K562 (cell line): ENCODE data around the gene IL24. TPM values are rescaled to one million over a fixed set of nuclear protein-coding genes. Genes with fewer than 3 reads are reported as not detected.
A peak's percentile ranks its signal among the peaks of the same experiment; 100 is the strongest.

ENCODE experiments used
- ARID2 ChIP-seq: fragments of 450-650 bp; IDR thresholded peaks from 2 replicates; pipeline ENCODE4 v1.6.1; 2017; ENCODE audit warnings: antibody characterized with exemption, mild to moderate bottlenecking
- CTBP1 ChIP-seq: fragments of 450-650 bp; IDR thresholded peaks from 2 replicates; pipeline ENCODE4 v1.6.1; 2016; ENCODE audit warnings: borderline replicate concordance
- DMBX1 ChIP-seq: fragments of 250-450 bp; sonication (Bioruptor Pico); IDR thresholded peaks from 2 replicates; pipeline ENCODE4 v1.8.0; 2022; ENCODE audit warnings: inconsistent platforms, mild to moderate bottlenecking, moderate library complexity, borderline replicate concordance
- EGR1 ChIP-seq: fragments of 450-650 bp; conservative IDR thresholded peaks from 2 replicates; pipeline ENCODE4 v1.6.1; 2017; ENCODE audit warnings: mild to moderate bottlenecking
- JUND ChIP-seq, 2 experiments: IDR thresholded peaks; 2 replicates in 1 of 2; 3 replicates in 1 of 2; pipeline ENCODE4 v1.6.1; 2011; ENCODE audit warnings: borderline replicate concordance in 2 of 2, low read depth in 2 of 2, low read length in 2 of 2, improper control_type of control experiment in 1 of 2, missing biosample characterization in 1 of 2, missing genetic modification characterization in 1 of 2, missing genetic modification reagents in 1 of 2
- MCM7 ChIP-seq, 2 experiments: fragments of 450-650 bp; IDR thresholded peaks; 2 replicates each; pipeline ENCODE4 v1.6.1; 2016 to 2018
- POLR3A ChIP-seq: IDR thresholded peaks from 2 replicates; pipeline ENCODE4 v1.6.1; 2011; ENCODE audit warnings: borderline replicate concordance, mild to moderate bottlenecking, moderate library complexity; ENCODE audit not compliant: insufficient read length, insufficient read depth; ENCODE audit errors: extremely low read depth
- RBM15 ChIP-seq: fragments of 200-400 bp; formaldehyde crosslinking; IDR thresholded peaks from 2 replicates; pipeline ENCODE4 v1.6.1; 2018; ENCODE audit warnings: mild to moderate bottlenecking, low read length, moderate library complexity; ENCODE audit not compliant: insufficient read depth
- ZNF133 ChIP-seq: fragments of 250-450 bp; sonication (Bioruptor Pico); IDR thresholded peaks from 2 replicates; pipeline ENCODE4 v1.4.0; 2020; ENCODE audit warnings: mild to moderate bottlenecking
- polyA plus RNA-seq, 8 experiments: library from polyadenylated mRNA; depleted of rRNA in 4 of 8; stranded (reverse) in 5 of 8; unstranded in 3 of 8; fragments of >200 nt; fragmentation: Nextera tagmentation in 2 of 8; fragmentation: Illumina TruSeq in 1 of 8; extraction: Ambion mirVana in 2 of 8; extraction: Trizol in 1 of 8; gene quantifications; 2 replicates each; pipeline versions ENCODE4 v1.2.1 to v1.2.3, GENCODE V29; 2011 to 2014; ENCODE audit warnings: inconsistent platforms in 1 of 8, missing spikeins in 1 of 8
- total RNA-seq, 7 experiments: library from RNA; depleted of rRNA in 6 of 7; stranded (reverse); fragments of >200 nt in 6 of 7; fragmentation: Illumina TruSeq in 2 of 7; extraction: Trizol in 2 of 7; gene quantifications; 2 replicates each; pipeline versions ENCODE4 v1.2.1 to v1.2.3, GENCODE V29; 2011 to 2021; ENCODE audit warnings: low replicate concordance in 1 of 7
- TF ChIP-seq, protein P1 (sequence below): fragments of 250-450 bp; sonication (Bioruptor Pico); IDR thresholded peaks from 2 replicates; pipeline ENCODE4 v1.4.0; 2020
- TF ChIP-seq, protein P2 (sequence below), 3 experiments: IDR thresholded peaks in 2 of 3; conservative IDR thresholded peaks in 1 of 3; 2 replicates each; pipeline ENCODE4 v1.5.1; 2011 to 2012; ENCODE audit warnings: low read length in 3 of 3, mild to moderate bottlenecking in 3 of 3, control low read depth in 2 of 3, improper control_type of control experiment in 1 of 3, inconsistent platforms in 1 of 3, low read depth in 1 of 3, mixed read lengths in 1 of 3, moderate library complexity in 1 of 3; ENCODE audit not compliant: insufficient read depth in 2 of 3
- TF ChIP-seq, protein P3 (sequence below): fragments of 450-650 bp; IDR thresholded peaks from 2 replicates; pipeline ENCODE4 v1.7.0; 2016; ENCODE audit warnings: borderline replicate concordance
- TF ChIP-seq, protein P4 (sequence below): fragments of 450-650 bp; IDR thresholded peaks from 2 replicates; pipeline ENCODE4 v1.6.1; 2016; ENCODE audit warnings: mild to moderate bottlenecking

IL24 gene
- total and polyA plus RNA-seq, 9 of the 15 experiments (the other 6 are each of a cell fraction or from before 2014, with no cell fraction given) = 0.04 to 0.19 TPM; not detected in 7

DNA sequence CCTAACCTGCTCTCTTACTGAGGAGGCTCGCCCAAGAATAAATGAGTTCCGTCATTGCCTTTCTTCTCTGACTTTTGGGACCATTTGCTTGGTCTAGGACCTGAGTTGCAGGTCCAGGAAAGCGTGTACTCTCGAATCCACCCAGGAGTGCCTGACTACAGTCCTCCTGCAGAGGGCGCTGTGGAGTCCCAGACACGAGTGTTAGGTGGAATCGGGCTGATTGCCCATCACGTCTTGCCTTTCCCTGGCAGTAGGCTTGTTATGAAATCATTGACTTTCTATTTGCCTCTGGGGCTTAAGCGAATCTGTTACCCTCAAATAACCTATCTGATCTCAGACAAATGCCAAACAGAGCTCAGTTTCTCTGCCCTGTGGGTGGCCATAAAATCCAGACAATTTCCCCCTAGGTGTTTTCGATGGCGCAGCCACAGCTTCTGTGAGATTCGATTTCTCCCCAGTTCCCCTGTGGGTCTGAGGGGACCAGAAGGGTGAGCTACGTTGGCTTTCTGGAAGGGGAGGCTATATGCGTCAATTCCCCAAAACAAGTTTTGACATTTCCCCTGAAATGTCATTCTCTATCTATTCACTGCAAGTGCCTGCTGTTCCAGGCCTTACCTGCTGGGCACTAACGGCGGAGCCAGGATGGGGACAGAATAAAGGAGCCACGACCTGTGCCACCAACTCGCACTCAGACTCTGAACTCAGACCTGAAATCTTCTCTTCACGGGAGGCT, 32.1 kb upstream of the IL24 start, which contains the start of gene IL20 (continued):
- TF ChIP-seq, protein P1, sequence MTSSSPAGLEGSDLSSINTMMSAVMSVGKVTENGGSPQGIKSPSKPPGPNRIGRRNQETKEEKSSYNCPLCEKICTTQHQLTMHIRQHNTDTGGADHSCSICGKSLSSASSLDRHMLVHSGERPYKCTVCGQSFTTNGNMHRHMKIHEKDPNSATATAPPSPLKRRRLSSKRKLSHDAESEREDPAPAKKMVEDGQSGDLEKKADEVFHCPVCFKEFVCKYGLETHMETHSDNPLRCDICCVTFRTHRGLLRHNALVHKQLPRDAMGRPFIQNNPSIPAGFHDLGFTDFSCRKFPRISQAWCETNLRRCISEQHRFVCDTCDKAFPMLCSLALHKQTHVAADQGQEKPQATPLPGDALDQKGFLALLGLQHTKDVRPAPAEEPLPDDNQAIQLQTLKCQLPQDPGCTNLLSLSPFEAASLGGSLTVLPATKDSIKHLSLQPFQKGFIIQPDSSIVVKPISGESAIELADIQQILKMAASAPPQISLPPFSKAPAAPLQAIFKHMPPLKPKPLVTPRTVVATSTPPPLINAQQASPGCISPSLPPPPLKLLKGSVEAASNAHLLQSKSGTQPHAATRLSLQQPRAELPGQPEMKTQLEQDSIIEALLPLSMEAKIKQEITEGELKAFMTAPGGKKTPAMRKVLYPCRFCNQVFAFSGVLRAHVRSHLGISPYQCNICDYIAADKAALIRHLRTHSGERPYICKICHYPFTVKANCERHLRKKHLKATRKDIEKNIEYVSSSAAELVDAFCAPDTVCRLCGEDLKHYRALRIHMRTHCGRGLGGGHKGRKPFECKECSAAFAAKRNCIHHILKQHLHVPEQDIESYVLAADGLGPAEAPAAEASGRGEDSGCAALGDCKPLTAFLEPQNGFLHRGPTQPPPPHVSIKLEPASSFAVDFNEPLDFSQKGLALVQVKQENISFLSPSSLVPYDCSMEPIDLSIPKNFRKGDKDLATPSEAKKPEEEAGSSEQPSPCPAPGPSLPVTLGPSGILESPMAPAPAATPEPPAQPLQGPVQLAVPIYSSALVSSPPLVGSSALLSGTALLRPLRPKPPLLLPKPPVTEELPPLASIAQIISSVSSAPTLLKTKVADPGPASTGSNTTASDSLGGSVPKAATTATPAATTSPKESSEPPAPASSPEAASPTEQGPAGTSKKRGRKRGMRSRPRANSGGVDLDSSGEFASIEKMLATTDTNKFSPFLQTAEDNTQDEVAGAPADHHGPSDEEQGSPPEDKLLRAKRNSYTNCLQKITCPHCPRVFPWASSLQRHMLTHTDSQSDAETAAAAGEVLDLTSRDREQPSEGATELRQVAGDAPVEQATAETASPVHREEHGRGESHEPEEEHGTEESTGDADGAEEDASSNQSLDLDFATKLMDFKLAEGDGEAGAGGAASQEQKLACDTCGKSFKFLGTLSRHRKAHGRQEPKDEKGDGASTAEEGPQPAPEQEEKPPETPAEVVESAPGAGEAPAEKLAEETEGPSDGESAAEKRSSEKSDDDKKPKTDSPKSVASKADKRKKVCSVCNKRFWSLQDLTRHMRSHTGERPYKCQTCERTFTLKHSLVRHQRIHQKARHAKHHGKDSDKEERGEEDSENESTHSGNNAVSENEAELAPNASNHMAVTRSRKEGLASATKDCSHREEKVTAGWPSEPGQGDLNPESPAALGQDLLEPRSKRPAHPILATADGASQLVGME = 0 out of 2 replicates have a peak, but pooled peaks have one; percentile 41
- TF ChIP-seq DMBX1 (CRISPR knock-in tag) = no peak
- TF ChIP-seq ARID2 = 0 out of 2 replicates have a peak, but pooled peaks have one; percentile 31
- TF ChIP-seq CTBP1 = peak; percentile 48; the same call in 1 of the 2 replicates
- peak; percentile 49 for TF ChIP-seq JUND (IDR thresholded peaks at IDR 0.05; ENCODE audit: borderline replicate concordance, low read depth, low read length)
- no peak; the same call in 2 of the 3 replicates for TF ChIP-seq JUND (tag; IDR thresholded peaks at IDR 0.05; ENCODE audit: borderline replicate concordance, low read depth, low read length)
- TF ChIP-seq, protein P2, sequence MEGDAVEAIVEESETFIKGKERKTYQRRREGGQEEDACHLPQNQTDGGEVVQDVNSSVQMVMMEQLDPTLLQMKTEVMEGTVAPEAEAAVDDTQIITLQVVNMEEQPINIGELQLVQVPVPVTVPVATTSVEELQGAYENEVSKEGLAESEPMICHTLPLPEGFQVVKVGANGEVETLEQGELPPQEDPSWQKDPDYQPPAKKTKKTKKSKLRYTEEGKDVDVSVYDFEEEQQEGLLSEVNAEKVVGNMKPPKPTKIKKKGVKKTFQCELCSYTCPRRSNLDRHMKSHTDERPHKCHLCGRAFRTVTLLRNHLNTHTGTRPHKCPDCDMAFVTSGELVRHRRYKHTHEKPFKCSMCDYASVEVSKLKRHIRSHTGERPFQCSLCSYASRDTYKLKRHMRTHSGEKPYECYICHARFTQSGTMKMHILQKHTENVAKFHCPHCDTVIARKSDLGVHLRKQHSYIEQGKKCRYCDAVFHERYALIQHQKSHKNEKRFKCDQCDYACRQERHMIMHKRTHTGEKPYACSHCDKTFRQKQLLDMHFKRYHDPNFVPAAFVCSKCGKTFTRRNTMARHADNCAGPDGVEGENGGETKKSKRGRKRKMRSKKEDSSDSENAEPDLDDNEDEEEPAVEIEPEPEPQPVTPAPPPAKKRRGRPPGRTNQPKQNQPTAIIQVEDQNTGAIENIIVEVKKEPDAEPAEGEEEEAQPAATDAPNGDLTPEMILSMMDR (IDR thresholded peaks at IDR 0.05 in 2 of 3, conservative IDR thresholded peaks at IDR 0.05 in 1 of 3; ENCODE audit: insufficient read depth in 2 of 3, low read depth in 1 of 3, low read length in 3 of 3) = peak; percentile 93 to 99 (median 97)
- TF ChIP-seq, protein P3, sequence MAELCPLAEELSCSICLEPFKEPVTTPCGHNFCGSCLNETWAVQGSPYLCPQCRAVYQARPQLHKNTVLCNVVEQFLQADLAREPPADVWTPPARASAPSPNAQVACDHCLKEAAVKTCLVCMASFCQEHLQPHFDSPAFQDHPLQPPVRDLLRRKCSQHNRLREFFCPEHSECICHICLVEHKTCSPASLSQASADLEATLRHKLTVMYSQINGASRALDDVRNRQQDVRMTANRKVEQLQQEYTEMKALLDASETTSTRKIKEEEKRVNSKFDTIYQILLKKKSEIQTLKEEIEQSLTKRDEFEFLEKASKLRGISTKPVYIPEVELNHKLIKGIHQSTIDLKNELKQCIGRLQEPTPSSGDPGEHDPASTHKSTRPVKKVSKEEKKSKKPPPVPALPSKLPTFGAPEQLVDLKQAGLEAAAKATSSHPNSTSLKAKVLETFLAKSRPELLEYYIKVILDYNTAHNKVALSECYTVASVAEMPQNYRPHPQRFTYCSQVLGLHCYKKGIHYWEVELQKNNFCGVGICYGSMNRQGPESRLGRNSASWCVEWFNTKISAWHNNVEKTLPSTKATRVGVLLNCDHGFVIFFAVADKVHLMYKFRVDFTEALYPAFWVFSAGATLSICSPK = no peak
- no peak for TF ChIP-seq POLR3A
- TF ChIP-seq MCM7 (IDR thresholded peaks at IDR 0.05) = no peak
- TF ChIP-seq, protein P4, sequence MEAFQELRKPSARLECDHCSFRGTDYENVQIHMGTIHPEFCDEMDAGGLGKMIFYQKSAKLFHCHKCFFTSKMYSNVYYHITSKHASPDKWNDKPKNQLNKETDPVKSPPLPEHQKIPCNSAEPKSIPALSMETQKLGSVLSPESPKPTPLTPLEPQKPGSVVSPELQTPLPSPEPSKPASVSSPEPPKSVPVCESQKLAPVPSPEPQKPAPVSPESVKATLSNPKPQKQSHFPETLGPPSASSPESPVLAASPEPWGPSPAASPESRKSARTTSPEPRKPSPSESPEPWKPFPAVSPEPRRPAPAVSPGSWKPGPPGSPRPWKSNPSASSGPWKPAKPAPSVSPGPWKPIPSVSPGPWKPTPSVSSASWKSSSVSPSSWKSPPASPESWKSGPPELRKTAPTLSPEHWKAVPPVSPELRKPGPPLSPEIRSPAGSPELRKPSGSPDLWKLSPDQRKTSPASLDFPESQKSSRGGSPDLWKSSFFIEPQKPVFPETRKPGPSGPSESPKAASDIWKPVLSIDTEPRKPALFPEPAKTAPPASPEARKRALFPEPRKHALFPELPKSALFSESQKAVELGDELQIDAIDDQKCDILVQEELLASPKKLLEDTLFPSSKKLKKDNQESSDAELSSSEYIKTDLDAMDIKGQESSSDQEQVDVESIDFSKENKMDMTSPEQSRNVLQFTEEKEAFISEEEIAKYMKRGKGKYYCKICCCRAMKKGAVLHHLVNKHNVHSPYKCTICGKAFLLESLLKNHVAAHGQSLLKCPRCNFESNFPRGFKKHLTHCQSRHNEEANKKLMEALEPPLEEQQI = peak; percentile 20; the same call in 1 of the 2 replicates
- no peak for TF ChIP-seq RBM15
- TF ChIP-seq EGR1 = no peak
- TF ChIP-seq ZNF133 = no peak
